ENCODE results near the gene NELFE.

GRCh38 chr6:31966506-31966905, 7.7 kb upstream of the NELFE start:
- no peak for TF ChIP-seq CTCF (IDR thresholded peaks at IDR 0.05)
- TF ChIP-seq POLR2A (IDR thresholded peaks at IDR 0.05) = no peak

All from esophagus squamous epithelium (tissue), 4 donors.